SK-N-MC (cell line): Measurements from ENCODE around the gene ADCYAP1R1.

Source experiments
- DNase-seq: peaks from one replicate; pipeline ENCODE4 v3.0.0-alpha.2; 2011; ENCODE audit warnings: low read depth, low spot score
- H3K27ac ChIP-seq: fragments of 200-600 bp; sonication (generic); 2 replicates; pipeline ENCODE4 v1.5.1; 2016; ENCODE audit warnings: mixed run types
- H3K36me3 ChIP-seq: fragments of 200-600 bp; sonication (generic); 2 replicates; pipeline ENCODE4 v1.6.1; 2017; ENCODE audit warnings: antibody characterized with exemption, low read length, mixed read lengths; ENCODE audit not compliant: insufficient read depth
- H3K4me3 ChIP-seq: fragments of 200-600 bp; sonication (generic); 2 replicates; pipeline ENCODE4 v1.5.1; 2016
- H3K9ac ChIP-seq: fragments of 200-600 bp; sonication (generic); 2 replicates; pipeline ENCODE4 v1.8.0; 2017; ENCODE audit warnings: mixed run types, mixed read lengths; ENCODE audit not compliant: insufficient read length
- H3K9me3 ChIP-seq: fragments of 200-600 bp; sonication (generic); 2 replicates; pipeline ENCODE4 v1.6.1; 2017; ENCODE audit warnings: low read depth, mild to moderate bottlenecking, antibody characterized with exemption, low read length, moderate library complexity, mixed read lengths
- EZH2 ChIP-seq: fragments of 200-600 bp; sonication (generic); IDR thresholded peaks from one replicate; pipeline ENCODE4 v1.6.1; 2017; ENCODE audit warnings: antibody characterized with exemption
- FOXP2 ChIP-seq: optimal IDR thresholded peaks from 2 replicates; pipeline ENCODE3; 2011; ENCODE audit warnings: mild to moderate bottlenecking, moderate library complexity; ENCODE audit not compliant: insufficient read depth; ENCODE audit errors: extremely low read length, control extremely low read depth
- POLR2AphosphoS5 ChIP-seq: IDR thresholded peaks from 2 replicates; pipeline ENCODE4 v1.6.1; 2012; ENCODE audit warnings: mild to moderate bottlenecking, low read depth, low read length, borderline replicate concordance

The ADCYAP1R1 gene

GRCh38 chr7:31028417-31028992, 23.6 kb upstream of the ADCYAP1R1 start:
- DNase-seq = no peak
- Histone ChIP-seq H3K36me3 (no peaks in the 10 kb centered on the region), H3K9me3 (no peaks in the 10 kb centered on the region), H3K27ac (no peak overlapping the region), H3K9ac (no peak overlapping the region), H3K4me3 (no peak overlapping the region)
- no peak for TF ChIP-seq EZH2
- no peak for TF ChIP-seq FOXP2
- no peak for TF ChIP-seq POLR2AphosphoS5

GRCh38 chr7:31029251-31030042, 22.7 kb upstream of the ADCYAP1R1 start:
- Histone ChIP-seq H3K4me3 (no peak overlapping the region), H3K9ac (no peak overlapping the region), H3K9me3 (no peaks in the 10 kb centered on the region), H3K27ac (no peak overlapping the region), H3K36me3 (no peaks in the 10 kb centered on the region)
- no peak for DNase-seq
- TF ChIP-seq FOXP2 (no peak), POLR2AphosphoS5 (no peak), EZH2 (no peak)

DNA sequence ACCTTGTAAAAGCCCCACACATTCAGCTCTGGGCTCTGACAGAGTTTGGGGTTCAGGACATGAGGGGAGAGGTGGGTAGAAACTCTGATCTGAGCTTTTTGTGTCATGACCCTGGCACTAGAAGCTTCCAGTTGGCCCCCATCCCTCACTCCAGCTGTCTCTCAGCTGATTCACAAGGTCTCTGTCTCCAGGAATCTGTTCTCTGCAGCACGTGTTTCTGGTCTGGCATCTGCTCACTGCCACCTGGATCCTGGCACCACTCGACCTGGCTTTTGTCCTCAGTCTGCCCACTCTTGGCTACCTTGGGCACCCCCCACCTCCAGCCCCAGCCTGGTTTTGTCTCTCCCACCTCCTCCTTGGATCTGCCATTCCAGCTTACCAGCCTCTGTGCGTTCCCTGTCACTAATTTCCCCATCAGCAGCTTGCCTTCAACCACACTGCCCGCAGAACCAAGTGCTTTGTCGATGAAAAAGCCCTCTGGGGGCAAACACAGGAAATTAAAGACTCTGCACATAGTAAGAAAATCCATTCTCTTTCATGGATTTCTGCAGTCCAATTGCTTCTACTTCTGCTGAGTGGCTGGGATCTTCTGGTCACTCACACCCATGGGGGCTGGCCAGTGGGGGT, 18.3 kb upstream of the ADCYAP1R1 start:
- no peaks in the 10 kb centered on the region for H3K36me3 ChIP-seq
- H3K9ac ChIP-seq = no peak overlapping the region
- DNase-seq = no peak
- no peak overlapping the region for H3K4me3 ChIP-seq
- H3K9me3 ChIP-seq = no peaks in the 10 kb centered on the region
- no peak overlapping the region for H3K27ac ChIP-seq
- TF ChIP-seq POLR2AphosphoS5 = no peak
- no peak for TF ChIP-seq FOXP2
- no peak for TF ChIP-seq EZH2

- Histone ChIP-seq H3K9ac (no peak overlapping the region), H3K36me3 (no peaks in the 10 kb centered on the region), H3K27ac (no peak overlapping the region), H3K9me3 (no peaks in the 10 kb centered on the region), H3K4me3 (no peak overlapping the region)
- TF ChIP-seq EZH2 = no peak
- TF ChIP-seq POLR2AphosphoS5 = no peak
- no peak for TF ChIP-seq FOXP2
- no peak for DNase-seq
Measured at GRCh38 chr7:31036924-31037323, 15.2 kb upstream of the ADCYAP1R1 start.

GRCh38 chr7:31043051-31043471, 9.0 kb upstream of the ADCYAP1R1 start:
- DNase-seq = no peak
- no peaks in the 10 kb centered on the region for H3K36me3 ChIP-seq
- no peak overlapping the region for H3K27ac ChIP-seq
- no peak for TF ChIP-seq POLR2AphosphoS5
- no peak for TF ChIP-seq FOXP2
- no peak for TF ChIP-seq EZH2
- no peak overlapping the region for H3K9ac ChIP-seq
- H3K9me3 ChIP-seq = no peaks in the 10 kb centered on the region
- no peak overlapping the region for H3K4me3 ChIP-seq

- Histone ChIP-seq H3K4me3 (no peak overlapping the region), H3K36me3 (no peaks in the 10 kb centered on the region), H3K9ac (no peak overlapping the region), H3K9me3 (no peaks in the 10 kb centered on the region), H3K27ac (no peak overlapping the region)
- no peak for DNase-seq
- TF ChIP-seq POLR2AphosphoS5 = no peak
- TF ChIP-seq FOXP2 = no peak
- no peak for TF ChIP-seq EZH2
Measured at GRCh38 chr7:31044529-31044928, 7.6 kb upstream of the ADCYAP1R1 start.

DNA sequence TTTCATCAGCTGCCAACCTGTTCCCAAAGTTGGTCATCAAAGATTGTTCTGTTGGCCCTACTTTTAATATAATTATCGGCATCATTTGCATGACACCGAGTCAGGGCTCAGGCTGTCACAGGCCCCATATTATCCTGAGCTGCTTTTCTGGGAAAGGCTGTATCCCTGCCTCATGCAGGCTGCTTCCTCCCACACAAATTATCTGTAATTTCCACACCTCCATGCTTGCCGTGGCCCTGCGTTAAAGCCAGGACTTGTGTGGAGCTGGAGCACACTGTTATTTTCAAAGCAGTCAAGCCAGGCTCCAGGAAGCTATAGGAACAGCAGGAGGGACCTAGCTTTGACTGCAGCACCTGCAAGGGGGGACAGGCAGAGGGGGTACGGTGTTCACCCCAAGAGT, 5.4 kb upstream of the ADCYAP1R1 start:
- Histone ChIP-seq H3K36me3 (no peaks in the 10 kb centered on the region), H3K27ac (no peak overlapping the region), H3K9me3 (no peaks in the 10 kb centered on the region), H3K9ac (no peak overlapping the region), H3K4me3 (no peak overlapping the region)
- DNase-seq = no peak
- TF ChIP-seq EZH2 (no peak), FOXP2 (no peak), POLR2AphosphoS5 (no peak)

DNA sequence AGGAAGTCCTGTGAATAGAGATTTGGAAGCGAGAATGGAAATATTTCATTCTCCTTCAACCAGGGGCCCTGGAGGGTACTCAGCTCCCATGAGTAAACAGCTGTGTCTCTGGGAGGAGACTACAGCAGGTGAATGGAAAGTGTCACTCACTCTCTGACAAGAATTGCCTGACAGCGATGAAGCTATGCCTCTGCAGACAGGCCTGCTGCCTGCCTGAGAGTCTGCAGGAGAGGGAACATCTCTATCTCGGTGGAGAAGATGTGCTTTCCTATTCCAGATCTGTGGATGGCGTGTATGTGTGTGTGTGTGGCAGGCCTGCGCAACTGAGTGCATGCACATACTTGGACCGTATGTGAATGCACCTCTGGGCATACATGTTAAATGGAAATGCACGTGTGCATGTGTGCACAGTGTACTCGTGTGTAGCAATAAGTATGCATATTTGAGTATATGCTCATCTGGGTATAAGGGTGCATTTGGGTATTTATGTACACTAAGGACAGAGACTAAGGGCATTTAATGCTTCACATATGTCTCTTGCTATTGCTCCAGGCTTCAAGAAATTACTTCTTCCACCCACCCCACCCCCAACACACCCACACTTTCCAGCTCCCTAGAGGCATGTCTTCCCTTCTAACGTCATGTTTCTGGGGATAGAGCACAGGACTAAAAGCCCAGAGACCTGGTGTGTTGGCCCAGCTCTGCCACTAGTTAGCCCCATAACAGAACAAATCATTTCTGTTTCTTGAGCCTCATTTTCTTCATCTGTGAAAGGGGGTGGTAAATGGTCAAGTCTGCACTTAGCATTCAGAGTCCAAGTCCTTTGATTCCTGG, 4.6 kb upstream of the ADCYAP1R1 start:
- no peak overlapping the region for H3K27ac ChIP-seq
- H3K4me3 ChIP-seq = no peak overlapping the region
- no peak overlapping the region for H3K9ac ChIP-seq
- no peak for TF ChIP-seq FOXP2
- TF ChIP-seq POLR2AphosphoS5 = no peak
- TF ChIP-seq EZH2 = no peak
- no peak for DNase-seq
- H3K9me3 ChIP-seq = no peaks in the 10 kb centered on the region
- no peaks in the 10 kb centered on the region for H3K36me3 ChIP-seq
